Measurements from ENCODE around the gene FAM76A.
"Not testable (repeated sequence)": the region's sequence is repeated elsewhere in the genome, so short reads cannot be mapped to it uniquely, and the experiment has no call there.

FAM76A gene

DNA sequence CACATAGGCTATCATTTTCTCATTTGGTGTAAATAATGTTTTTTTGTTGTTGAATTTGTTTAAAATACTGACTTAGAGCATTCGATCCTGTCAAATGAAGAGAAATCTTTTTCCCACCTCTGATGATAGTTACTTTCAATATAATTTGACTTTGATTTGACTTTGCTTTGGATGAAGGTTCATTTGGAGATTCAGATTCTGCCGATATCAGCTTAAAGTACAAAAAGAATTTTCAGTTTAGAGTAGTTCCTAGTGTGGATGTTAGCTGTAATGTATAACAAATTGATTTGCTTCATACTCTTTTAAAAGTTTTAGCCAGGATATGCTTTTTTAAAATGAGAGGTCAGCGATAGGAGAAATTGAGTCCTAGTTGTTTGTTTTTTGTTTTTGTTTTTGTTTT is 57.2 kb downstream of the FAM76A start:
- DNase-seq: no peak

DNA sequence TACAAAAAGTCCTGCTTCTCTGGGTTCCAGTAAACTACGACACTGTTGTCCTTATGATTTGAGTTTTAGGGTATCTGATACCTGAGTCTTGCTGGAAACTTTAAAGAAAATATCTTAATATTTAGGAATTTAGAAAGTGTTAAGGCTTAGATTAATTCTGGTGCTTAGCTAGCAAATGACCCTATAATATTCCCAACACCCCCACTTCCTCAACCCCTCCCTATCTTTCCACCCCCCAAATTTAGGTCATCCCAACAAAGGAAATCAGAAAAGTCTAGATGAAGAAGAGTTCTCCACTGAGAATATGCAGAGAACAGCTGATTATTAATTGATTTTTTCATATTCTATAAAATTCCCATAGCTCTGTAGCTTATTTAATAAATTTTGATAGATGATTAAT is 58.9 kb downstream of the FAM76A start:
- DNase-seq: no peak

DNA sequence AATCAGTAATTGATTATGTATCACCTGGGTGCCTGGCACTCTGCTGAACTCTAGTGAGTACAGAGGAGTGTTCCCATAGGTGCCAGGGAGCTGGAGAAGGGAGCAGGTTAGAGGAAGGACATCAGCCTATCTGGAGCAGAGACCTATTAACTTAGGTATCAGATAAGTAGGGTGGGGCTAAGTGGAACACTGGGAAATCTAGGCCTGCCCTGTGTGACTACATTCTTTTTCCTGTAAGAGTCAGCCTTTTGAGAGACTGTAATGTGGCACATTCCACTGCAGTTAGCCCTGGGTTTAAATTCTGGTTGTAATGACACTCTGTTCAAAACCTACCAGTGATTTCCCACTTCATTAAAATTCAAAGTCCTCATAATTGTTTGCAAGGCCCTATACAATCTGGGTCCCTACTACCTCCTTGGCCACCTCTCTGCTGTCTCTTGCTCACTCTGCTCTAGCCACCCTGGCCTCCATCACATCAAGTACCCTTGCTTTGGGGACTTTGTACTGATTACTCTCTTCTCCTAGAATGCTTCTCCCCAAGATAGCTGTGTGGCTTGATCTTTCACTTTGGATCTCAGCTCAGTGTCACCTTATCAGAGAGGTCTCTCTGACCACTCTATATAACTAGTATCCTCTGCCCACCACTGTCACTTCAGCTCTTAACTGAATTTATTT is 60.2 kb downstream of the FAM76A start:
- DNase-seq: no peak

DNA sequence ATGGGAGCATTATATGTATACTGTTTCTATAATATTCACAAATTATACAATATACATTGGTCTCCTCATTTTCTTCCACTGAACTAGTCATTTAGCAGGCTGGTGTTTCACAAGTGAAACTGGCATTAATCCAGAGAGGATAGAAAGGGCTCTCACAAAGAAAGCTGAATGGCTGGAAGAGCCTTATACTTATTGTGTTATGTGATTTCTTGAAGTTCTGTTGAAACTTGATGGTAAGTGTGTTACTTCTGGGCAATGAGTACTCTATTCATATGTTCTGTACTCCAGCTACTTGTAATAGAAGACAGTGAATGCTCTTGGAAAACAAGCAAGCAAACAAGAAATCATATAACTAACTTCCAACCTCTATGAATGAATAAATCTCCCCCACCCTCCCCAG is 62.1 kb downstream of the FAM76A start:
- DNase-seq: no peak

DNA sequence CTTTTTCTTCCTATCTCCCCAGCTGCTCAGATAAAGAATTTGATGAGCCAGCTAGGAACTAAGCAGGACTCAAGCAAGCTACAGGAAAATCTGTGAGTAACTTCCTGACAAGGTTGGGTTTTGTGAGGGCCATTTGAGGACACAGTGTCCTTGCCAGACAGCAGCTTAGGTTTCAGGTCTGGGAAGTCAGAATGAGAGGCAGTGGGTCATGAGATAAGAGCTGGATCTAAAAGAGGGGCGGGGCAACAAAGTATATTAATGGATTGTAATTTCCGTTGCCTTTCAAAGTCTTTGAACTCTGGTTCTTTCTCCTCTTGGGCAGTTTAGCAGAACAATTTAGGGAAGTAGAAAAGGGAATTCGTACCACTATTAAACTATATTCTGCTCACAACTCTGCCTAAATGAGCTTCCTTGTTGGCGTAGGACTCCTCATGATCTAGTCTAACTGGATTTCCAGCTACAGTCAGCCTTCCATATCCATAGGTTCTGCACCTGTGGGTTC is 63.8 kb downstream of the FAM76A start:
- no peak for DNase-seq

DNA sequence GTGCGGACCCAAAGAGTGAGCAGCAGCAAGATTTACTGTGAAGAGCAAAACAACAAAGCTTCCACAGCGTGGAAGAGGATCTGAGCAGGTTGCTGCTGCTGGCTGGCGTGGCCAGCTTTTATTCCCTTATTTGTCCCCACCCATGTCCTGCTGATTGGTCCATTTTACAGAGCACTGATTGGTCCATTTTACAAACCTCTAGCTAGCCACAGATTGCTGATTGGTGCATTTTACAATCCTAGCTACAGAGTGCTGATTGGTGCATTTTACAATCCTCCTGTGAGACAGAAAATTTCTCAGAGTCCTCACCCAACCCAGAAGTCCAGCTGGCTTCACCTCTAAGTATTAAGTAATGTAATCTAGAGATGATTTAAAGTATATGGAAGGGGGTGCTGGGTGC is 64.5 kb downstream of the FAM76A start:
- not testable (repeated sequence) for DNase-seq

DNA sequence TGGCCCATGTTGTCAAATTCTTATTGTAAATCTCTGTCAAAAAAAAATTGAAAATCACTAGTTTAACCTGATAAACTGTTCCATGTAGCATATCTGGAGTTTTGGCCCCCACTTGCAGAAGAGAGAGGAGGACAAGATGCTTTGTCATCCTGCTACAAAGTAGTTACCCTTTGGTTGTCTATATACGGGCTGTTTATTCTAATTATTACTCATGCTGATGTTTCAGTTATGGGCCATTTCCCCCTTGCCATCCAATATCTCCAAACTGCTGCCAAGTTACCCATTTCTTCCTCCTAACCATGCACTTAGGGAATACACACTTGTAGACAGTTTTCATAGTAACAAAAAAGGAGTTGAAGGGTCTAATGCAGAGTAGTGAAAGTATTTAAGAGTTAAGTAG is 69.8 kb downstream of the FAM76A start:
- no peak for DNase-seq

DNA sequence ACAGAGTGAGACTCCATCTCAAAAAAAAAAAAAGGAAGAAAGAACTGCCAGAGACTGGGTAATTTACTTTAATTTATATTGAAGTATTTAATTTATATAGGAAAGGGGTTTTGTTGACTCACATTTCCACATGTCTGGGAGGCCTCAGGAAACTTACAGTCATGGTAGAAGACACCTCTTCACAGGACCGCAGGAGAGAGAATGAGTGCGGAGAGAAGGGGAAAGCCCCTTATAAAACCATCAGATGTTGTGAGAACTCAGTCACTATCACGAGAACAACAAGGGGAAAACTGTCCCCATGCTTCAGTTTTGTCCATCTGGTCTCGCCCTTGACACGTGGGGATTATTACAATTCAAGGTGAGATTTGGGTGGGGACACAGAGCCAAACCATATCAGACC is 79.0 kb downstream of the FAM76A start:
- no peak for DNase-seq

DNA sequence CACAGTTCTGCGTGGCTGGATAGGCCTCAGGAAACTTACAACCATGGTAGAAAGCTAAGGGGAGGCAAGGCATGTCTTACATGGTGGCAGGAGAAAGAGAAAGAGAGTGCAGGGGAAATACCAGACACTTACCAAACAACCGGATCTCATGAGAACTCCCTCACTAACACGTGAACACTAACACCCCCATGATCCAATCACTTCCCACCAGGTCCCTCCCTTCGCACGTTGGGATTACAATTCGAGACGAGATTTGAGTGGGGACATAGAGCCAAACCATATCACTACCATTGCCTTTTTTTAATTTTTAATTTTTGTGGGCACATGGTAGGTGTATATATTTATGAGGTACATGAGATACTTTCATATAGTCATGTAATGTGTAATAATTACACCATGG is 81.0 kb downstream of the FAM76A start:
- DNase-seq: no peak

DNA sequence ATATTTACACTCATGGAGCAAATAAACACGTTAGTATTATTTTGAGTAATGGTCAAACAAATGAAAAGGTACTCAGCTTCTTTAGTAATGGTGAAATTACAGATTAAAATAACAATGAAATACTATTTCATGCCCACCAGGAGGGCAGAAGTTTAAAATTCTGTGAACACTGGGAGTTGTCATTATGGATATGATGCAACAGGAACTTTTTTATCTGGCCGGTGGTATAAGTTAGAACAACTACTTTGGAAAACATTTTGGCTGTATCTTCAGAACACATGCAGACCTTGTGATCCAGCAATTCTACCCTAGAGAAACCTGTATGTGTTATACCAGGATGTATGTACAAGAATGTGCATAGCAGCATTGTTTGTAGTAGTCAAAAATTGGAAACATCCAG is 81.6 kb downstream of the FAM76A start:
- DNase-seq: no peak

DNA sequence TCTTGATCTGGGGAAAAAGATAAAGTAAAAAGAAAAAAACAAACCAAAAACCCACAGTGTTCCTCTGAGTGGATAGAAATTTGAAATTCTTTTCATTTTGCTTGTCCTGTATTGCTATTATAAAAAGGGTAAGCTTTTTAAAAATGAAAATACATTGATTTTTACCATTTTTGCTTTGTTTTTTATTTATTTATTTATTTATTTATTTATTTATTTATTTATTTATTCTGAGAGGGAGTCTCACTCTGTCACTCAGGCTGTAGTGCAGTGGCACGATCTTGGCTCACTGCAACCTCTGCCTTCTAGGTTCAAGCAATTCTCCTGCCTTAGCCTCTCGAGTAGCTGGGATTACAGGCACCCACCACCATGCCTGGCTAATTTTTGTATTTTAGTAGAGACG is 82.4 kb downstream of the FAM76A start:
- DNase-seq: not testable (repeated sequence)

DNA sequence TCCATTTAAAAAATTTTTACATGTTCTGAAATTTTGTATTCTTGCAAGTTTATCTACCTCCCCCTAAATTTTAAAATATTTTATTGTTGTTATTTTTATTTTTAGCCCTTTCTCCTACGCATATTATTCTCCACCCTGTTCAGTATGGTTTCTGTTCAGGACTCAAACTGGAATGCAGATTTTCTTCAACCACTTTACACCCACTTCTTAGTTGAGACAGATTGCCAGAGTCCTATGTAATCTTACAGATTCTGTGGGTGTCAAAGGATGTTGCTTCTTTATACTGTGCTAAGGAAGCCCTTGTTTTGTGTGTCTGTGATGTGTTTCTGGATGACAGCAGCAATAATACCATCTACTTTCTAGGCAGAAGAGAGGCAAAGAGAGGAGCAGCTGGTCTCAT is 84.1 kb downstream of the FAM76A start:
- DNase-seq: no peak

DNA sequence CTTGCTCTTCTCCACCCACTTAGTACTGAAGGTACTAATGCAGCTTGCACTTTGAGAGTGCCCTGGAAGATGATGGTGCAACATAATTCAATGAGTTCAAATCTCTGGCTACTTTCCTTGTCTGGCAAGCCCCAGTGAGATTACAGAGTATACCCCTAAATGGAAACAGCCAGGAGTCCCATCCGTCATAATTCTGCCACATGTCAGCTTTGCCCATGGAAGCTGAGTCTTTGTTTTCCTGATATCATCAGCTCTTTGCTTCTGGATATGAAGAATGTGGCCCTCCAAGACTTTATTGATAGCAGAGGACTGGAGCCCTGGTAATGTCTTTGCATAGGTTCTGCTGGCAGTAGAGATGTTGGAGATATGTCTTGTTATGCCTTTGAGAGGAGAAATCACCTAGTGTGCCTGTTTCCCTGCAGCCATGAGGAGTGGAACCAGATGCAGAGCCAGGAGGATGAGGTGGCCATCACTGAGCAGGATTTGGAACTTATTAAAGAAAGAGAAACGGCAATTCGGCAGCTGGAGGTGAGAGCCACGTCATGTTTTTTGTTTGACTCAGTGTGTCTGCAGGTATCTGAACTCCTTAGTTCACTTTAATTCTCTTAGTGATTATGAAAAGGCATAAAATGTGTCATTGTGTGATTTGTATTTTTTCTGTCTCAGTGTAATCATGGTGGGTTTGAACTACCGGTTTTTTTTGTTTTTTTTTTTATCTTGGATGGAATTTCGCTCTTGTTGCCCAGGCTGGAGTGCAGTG is 86.2 kb downstream of the FAM76A start:
- no peak for DNase-seq

Measured in activated CD4-positive, alpha-beta T cell treated with anti-CD3 and anti-CD28 coated beads, Interleukin-2, amount 50 U/mL, for 1 hour (primary cell).